Measurements from ENCODE around the gene GFPT2.

DNA sequence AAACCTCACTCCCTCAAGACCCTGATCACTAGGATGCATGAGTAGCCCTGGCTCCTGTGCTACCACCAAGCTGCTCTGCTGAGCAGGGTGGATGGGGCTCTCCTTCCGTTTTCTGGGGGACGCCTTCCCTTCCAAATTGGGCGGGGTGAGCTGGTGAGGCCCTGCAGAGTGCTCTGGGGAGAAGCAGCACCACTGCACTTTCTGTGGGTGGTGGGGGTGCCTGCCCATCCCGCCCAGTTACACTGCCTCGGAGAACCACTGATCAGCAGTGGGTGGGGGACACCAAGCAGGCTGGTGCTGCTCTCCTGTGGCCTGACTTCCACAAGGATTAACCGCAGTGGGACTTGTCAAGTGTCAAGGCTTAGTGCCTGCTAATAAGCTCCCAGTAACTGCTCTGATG lies 19.0 kb downstream of the GFPT2 start:
- TF ChIP-seq POLR2A (IDR thresholded peaks at IDR 0.05; ENCODE audit: control extremely low read depth in 1 of 2, low read depth in 2 of 2, low read length in 2 of 2) = no peak
- TF ChIP-seq, protein P1, sequence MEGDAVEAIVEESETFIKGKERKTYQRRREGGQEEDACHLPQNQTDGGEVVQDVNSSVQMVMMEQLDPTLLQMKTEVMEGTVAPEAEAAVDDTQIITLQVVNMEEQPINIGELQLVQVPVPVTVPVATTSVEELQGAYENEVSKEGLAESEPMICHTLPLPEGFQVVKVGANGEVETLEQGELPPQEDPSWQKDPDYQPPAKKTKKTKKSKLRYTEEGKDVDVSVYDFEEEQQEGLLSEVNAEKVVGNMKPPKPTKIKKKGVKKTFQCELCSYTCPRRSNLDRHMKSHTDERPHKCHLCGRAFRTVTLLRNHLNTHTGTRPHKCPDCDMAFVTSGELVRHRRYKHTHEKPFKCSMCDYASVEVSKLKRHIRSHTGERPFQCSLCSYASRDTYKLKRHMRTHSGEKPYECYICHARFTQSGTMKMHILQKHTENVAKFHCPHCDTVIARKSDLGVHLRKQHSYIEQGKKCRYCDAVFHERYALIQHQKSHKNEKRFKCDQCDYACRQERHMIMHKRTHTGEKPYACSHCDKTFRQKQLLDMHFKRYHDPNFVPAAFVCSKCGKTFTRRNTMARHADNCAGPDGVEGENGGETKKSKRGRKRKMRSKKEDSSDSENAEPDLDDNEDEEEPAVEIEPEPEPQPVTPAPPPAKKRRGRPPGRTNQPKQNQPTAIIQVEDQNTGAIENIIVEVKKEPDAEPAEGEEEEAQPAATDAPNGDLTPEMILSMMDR (IDR thresholded peaks at IDR 0.05; ENCODE audit: control extremely low read depth in 1 of 3, insufficient read depth in 1 of 3, low read depth in 1 of 3, low read length in 3 of 3) = no peak
- no peak for TF ChIP-seq CEBPB (IDR thresholded peaks at IDR 0.05; ENCODE audit: low read depth, low read length)
- no peak for TF ChIP-seq FOSL1 (IDR thresholded peaks at IDR 0.05; ENCODE audit: insufficient read depth, low read depth, low read length)
- TF ChIP-seq CREB1 (IDR thresholded peaks at IDR 0.05) = no peak
- TF ChIP-seq SRF (IDR thresholded peaks at IDR 0.05; ENCODE audit: low read depth, low read length) = no peak

Data from H1 (cell line).